Gastroesophageal sphincter (tissue), 3 donors: Measurements from ENCODE around the gene FCMR.

Experiments used
- POLR2A ChIP-seq, 2 donors: fragments of 450-650 bp; IDR thresholded peaks; one replicate each; pipeline ENCODE4 v1.6.1; 2017; ENCODE audit warnings: antibody characterized with exemption in 2 of 2, mild to moderate bottlenecking in 2 of 2, moderate library complexity in 1 of 2
- TF ChIP-seq, protein P1 (sequence below), 4 experiments: fragments of 200-600 bp in 2 of 4; fragments of 450-650 bp in 2 of 4; sonication (generic) in 1 of 4; IDR thresholded peaks; one replicate each; pipeline ENCODE4 v1.5.1; 2017 to 2019; ENCODE audit warnings: antibody characterized with exemption in 4 of 4, mild to moderate bottlenecking in 2 of 4, moderate library complexity in 2 of 4

DNA sequence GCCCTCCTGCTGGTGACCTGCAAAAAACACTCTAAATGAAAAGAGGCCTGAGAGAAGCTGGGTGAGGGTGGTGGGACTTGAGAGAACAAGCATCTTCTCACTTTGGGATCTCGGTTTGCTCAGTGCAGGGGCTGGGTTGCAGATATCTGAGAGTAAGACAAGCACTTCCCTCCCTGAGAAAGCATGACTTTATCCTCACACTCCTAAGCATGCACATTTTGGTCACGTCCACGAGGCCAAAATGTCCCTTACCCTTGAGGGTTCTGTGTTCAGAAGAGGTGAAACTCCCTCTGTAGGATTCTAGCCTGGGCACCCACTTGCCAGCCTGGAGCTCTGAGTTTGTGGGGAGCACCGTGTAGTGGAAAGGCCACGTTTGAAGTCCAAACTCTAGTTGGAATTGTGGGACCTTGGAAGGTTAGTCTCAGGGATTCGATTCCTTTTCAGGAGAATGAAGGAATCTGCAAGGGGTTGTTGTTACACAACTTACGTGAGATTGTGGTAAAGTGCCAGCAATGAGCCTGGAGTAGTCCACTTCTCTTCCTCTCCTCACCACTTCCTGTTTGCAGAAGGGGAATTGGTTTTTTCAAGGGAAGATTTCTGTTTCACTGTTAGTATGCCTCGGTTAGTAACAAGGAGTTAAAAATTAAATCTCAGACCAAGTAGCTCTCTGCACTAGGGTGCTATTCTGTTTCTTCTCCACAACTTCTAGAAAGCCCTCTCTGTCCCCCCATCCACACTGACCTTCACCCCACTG is 45.5 kb upstream of the FCMR start:
- TF ChIP-seq, protein P1, sequence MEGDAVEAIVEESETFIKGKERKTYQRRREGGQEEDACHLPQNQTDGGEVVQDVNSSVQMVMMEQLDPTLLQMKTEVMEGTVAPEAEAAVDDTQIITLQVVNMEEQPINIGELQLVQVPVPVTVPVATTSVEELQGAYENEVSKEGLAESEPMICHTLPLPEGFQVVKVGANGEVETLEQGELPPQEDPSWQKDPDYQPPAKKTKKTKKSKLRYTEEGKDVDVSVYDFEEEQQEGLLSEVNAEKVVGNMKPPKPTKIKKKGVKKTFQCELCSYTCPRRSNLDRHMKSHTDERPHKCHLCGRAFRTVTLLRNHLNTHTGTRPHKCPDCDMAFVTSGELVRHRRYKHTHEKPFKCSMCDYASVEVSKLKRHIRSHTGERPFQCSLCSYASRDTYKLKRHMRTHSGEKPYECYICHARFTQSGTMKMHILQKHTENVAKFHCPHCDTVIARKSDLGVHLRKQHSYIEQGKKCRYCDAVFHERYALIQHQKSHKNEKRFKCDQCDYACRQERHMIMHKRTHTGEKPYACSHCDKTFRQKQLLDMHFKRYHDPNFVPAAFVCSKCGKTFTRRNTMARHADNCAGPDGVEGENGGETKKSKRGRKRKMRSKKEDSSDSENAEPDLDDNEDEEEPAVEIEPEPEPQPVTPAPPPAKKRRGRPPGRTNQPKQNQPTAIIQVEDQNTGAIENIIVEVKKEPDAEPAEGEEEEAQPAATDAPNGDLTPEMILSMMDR (IDR thresholded peaks at IDR 0.05): no peak
- no peak for TF ChIP-seq POLR2A (IDR thresholded peaks at IDR 0.05)
